ENCODE data around the gene SSBP3.

The SSBP3 gene

GRCh38 chr1:54305906-54306514 lies 100.2 kb downstream of the SSBP3 start:
- no peak for DNase-seq (ENCODE audit: low spot score)

DNA sequence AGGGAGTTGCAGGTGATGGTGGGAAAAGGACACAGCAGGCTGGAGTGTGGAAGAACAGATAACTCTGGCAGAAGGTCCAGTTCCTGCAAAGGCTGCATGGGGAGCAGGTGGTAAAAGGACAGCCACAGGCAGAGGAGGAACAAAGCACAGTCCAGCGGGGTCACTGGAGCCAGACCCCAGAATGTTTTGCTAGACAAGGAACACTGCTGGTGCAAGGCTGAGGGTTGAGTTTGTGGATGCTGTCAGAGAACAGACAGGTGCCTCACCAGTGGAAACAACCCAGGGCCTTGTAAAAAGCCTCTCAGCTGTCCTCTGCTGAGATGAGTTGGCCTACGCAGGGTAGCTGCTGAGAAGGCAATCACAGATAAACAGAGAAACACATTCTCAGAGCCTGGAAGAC lies 101.7 kb downstream of the SSBP3 start:
- no peak for DNase-seq (ENCODE audit: low spot score)

GRCh38 chr1:54302951-54303843 lies 103.0 kb downstream of the SSBP3 start:
- DNase-seq (ENCODE audit: low spot score), result no peak

DNA sequence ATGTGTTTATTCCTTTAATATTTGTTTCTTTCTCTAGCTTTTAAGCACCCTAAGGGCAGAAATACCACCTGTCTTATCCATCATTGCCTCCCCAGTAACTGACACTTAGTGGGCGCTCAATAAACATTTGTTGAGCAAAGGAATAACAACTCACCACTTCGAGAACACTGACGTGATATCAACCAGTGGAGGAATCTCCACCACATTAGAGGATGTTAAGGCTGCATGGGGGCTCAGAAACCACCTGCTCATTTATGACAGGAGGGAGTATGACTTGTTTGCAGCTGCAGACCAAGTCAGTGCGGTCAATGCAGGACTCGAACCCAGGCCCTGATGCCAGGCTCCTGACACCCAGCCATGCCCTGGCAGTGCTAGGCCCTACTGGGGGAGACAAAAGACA lies 103.6 kb downstream of the SSBP3 start:
- no peak for DNase-seq (ENCODE audit: low spot score)

- no peak for DNase-seq (ENCODE audit: low spot score)
Measured at GRCh38 chr1:54301497-54301896, 104.7 kb downstream of the SSBP3 start.

- DNase-seq (ENCODE audit: low spot score), result no peak
Measured at GRCh38 chr1:54300401-54300800, 105.8 kb downstream of the SSBP3 start.

GRCh38 chr1:54299037-54299436 lies 107.2 kb downstream of the SSBP3 start:
- no peak for DNase-seq (ENCODE audit: low spot score)

- DNase-seq (ENCODE audit: low spot score), result no peak
Measured at GRCh38 chr1:54298284-54299033, 107.7 kb downstream of the SSBP3 start.

DNA sequence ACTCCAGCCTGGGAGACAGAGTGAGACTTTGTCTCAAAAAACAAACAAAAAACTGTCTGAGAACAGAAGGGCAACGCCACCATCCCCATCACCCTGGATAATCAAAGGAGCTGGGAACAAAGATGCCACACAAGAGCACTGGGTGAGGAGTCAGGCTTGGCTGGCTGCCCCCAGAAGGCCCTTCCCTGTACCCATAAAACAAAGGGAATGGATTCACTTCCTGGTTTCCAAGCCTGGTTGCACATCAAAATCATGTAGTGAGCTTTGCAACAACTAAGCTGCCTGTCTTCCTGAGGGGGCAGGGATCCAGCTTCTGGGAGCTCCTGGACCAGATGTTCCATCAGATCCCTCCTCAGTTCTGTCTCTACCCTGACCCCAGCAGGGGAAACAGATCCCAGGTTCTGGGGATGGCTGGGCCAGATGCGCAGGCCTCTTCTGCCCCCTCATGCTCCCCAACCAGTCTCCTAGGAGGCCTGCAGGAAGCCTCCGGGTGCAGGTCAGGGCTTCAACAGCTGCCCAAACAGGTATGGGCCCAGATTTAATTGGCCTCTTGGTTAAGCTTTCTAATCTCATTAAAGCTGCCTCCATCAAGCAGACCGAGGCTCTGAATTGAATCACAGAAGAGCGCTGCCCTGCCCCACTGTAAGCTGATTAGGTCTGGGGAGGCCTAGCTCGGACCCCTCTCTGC lies 108.5 kb downstream of the SSBP3 start:
- no peak for DNase-seq (ENCODE audit: low spot score)

- no peak for DNase-seq (ENCODE audit: low spot score)
Measured at GRCh38 chr1:54296666-54297065, 109.5 kb downstream of the SSBP3 start.

DNA sequence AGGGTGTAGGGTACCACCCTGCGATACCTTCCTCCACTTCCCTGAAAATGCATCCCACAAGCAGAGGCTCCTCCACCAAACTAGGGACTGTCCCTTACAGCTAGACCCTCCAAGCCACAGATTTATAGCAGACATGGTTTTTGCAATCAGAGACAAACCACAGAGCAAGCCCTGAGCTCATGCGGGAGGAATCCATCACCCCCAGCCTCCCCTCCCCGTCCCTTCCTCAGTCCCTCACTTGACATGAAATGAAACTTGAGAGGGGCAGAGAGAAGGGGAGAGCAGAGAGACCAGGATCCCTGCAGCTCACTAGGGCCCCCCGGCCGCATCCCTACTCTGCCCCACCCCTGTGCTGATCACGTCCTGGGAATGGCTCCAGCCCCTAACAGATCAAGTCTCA lies 111.3 kb downstream of the SSBP3 start:
- no peak for DNase-seq (ENCODE audit: low spot score)

GRCh38 chr1:54292002-54292911 lies 113.9 kb downstream of the SSBP3 start:
- DNase-seq (ENCODE audit: low spot score), result no peak

- DNase-seq (ENCODE audit: low spot score), result no peak
Measured at GRCh38 chr1:54291276-54292001, 114.8 kb downstream of the SSBP3 start.

DNA sequence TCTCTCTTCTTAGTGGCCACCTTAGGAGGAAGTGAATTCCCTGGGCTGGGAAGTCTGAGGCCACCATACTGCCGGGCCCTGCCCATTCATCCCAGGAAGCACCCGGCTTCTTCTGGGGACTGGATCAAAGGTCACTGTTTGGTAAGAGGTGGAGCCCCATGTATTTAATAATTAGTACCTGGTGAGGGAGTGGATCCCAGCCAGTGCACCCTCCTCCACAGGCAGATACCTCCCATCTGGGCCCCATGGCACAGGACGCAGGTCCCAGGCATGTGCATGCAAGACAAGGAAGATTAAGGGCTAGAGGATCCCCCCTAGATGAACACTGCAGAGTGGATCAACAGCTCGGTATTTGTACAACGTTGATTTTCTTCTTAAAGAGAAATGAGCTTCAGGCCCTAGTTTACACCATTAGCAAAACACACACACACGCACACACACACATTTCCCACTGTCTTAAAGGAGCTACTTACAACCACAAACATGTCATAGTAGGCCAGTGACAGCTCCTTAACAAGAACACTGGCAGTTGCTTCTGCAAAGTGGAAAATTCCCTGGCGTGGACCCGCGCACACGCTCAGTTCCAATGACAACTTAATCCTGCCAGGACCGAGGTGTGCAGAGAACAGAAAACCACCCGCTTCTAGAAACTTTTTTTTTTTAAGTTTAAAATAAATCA lies 115.5 kb downstream of the SSBP3 start:
- DNase-seq (ENCODE audit: low spot score), result no peak

GRCh38 chr1:54289712-54290233 lies 116.4 kb downstream of the SSBP3 start:
- DNase-seq (ENCODE audit: low spot score), result no peak

DNA sequence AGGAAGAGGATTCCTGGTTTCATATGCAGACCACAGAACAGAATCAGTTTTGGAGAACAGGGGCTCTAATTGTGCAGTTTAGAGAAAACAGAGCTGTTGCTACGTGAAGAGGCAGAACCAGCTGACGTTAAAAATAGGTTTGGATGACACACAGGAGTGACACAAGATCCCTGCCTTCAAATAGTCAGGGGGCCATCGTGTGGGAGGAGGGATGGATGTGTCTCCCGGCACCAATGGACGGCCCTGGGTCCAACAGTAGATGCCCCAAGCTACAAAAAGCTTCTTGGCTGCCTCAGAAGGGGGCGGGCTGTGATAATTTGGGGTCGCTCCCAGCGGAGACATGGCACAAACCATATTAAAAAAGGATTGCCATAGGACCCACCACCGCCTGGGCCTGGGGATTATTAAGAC lies 118.4 kb downstream of the SSBP3 start:
- DNase-seq (ENCODE audit: low spot score), result peak; percentile 87

GRCh38 chr1:54287176-54287650 lies 119.0 kb downstream of the SSBP3 start:
- DNase-seq (ENCODE audit: low spot score), result peak; percentile 76

DNA sequence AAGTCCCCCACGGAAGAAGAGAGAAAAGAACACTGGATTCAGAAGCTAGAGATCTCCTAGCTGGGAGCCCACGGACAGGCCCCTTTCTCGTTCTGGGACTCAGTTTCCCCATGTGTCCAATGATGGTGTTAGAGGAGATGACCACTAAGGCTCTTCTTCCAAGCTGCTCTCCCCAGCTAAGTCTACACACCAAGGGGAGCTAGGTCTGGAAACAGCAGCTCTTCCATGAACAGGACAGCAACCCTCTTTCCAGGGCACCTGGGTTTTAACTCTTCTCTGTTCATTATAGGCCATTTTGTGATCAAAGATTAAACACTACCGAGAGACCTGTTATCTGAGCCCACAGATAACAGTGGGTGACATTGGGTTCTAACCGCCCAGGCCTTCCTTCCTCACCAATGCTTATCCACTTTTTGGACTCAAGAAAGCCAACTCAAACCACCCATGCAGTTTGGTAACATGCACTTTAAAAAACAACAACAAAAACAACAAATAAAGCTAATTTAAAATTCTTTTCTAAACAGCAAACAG lies 120.3 kb downstream of the SSBP3 start:
- no peak for DNase-seq (ENCODE audit: low spot score)

All from hepatic stellate cell (primary cell).